Measurements from ENCODE around the gene NNMT. TPM values are rescaled to one million over a fixed set of nuclear protein-coding genes. Genes with fewer than 3 reads are reported as not detected.
"Not testable (repeated sequence)": the region's sequence is repeated elsewhere in the genome, so short reads cannot be mapped to it uniquely, and the experiment has no call there.

Gene NNMT
- total RNA-seq, 1 donor from 2014 or later = 72.9 TPM

DNA sequence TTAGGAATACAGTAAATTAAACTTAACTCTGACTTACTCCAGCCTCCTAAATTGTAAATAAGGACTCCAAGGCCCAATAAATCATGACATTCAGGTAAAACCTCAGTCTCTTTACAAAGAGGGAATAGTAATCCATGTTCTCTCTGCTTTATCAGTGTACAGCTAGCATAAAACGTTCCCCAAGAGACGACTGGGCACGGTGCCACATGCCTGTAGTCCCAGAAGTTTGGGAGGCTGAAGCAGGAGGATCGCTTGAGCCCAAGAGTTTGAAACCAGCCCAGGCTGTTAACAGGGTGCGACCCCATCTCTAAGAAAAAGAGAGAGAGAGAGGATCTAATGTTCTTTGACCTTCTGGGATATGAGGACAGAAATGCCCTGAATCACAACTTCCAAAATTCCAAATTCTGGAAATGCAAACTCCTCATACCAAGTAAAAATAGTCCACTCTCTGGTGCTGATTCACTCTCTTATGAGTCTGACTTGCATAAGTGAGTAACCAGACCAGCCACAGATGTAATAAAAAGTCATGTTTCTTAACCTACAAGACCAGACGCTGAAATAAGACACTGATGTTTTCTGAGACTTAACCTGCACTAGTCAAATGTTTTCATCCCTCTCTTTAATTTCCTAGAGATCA is 25.5 kb downstream of the NNMT start:
- no peak for DNase-seq (ENCODE audit: low spot score)
- intact Hi-C loops (cut with DNase I) = no loop called here

DNA sequence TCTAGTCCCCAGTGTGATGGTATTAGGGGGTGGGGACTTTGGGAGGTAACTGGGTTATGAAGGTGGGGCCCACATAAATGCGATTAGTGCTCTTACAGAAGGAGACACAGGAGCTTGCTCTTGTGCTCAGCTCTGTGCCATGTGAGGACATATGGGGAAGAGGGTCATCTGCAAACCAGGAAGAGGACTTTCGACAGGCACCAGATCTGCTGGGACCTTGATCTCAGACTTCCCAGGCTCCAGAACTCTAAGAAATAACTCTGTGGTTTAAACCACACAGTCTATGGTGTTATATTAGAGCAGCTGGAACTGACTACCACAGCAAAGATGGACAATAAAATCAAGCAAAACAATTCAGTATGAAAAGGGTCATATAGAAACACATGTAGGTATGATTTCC is 26.7 kb downstream of the NNMT start:
- no peak for DNase-seq (ENCODE audit: low spot score)
- intact Hi-C loops (cut with DNase I) = no loop called here

DNA sequence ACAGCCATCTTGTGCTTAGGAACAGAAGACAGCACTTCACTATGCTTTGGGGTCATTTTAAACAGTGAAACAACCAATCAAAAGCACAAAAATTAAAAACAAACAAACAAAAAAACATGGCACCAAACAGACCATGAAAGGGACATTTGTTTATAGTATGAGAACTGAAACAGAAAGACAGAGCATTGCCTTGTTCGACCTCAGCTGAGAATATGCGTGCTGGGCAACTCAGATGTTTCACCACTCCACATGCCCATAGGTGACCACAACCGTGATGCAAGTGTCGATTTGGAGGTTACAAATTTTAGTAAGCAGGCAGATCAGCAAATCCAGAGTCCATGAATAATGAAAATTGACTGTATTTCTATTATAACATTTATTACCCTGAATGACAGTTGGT is 30.0 kb downstream of the NNMT start:
- intact Hi-C loops (cut with DNase I) = no loop called here
- DNase-seq (ENCODE audit: low spot score) = no peak

DNA sequence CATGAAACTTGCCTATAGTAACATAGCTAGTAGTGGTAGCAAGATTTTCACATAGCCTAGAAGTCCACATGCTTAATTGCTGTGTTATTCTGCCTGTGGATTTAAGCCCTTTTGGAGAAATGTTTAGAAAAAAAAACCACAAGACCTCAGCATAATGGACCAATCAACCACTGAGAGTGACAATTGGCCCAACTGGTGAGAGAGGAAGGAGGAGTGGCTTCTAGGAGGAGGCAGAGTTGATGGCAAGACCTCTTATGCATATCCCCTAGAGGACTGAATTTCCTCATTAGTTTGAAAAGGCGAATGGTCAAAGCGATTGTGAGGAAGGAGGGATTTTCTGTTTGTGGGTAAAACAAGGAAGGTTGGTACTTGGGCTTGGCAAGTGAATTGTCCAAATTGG is 30.6 kb downstream of the NNMT start:
- intact Hi-C loops (cut with DNase I) = no loop called here
- DNase-seq (ENCODE audit: low spot score) = no peak

DNA sequence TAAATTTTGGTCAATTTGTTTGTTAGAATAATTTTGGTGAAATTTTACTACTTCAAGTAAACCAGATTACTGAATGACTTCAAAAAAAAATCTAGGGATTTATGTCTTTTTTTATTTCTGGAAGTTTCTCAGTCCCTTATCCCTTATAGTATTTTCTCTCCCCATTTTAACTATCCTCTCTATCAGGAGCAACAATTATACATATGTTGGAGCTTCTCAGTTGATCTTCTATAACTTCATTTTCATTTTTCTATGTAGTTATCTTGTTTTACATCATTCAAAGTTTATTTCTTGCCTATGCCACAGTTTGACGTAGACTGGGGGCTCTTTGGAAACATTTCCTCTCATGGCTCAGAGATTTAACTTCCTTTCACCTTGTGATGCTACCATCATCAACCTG is 34.2 kb downstream of the NNMT start:
- intact Hi-C loops (cut with DNase I) = no loop called here
- no peak for DNase-seq (ENCODE audit: low spot score)

DNA sequence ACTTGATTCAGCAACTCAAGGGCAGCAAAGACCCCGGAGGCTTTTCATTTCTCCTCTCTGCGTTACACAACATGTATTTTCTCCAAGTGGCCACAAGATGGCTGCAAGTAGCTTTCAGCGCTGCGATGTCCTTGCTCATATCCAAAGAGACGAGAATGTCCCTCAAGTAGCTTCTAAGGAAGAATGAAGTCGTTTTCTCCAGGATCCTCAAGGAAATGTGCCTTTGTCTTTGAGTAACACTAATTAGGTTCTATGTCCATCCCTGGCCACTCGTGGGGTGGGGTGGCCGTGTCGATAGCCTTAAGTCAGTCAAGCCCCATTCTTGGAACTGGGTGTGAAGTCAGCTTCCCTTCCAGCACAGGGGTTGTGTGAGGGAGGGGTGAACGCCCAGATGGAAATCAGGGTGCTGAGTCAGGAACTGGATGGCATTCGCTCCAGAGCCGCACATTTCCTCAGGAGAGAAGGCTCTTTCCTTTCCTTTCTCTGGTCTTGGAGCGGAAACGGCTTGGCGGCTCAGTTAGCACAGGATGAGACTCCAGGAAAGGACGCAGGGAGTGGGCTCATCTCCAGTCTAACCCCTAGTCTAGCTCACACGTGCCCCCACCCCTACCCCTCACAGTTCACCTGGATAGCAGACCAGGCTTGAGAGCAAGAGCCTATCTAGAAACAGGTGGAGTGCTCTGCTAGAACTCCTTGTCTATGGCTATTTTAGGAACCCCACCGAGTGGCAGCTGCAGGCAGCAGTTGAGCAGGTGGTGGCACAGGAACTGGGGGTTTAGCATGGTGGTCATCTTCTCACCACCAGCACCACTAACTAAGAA is 44.3 kb downstream of the NNMT start:
- DNase-seq (ENCODE audit: low spot score) = no peak
- intact Hi-C loops (cut with DNase I) = loop anchor here (5.0 kb wide), 2 partner anchors 58 to 422 kb away; no protein-coding TSS in a partner anchor

DNA sequence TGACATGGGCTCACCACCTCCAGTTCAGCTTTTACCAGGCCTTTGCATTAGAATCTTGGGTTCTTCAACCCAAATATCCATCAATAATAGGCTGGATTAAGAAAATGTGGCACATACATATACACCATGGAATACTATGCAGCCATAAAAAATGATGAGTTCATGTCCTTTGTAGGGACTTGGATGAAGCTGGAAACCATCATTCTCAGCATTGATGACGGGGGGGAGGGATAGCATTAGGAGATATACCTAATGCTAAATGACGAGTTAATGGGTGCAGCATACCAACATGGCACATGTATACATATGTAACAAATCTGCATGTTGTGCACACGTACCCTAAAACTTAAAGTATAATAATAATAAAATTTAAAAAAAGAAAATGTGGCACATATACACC is 45.5 kb downstream of the NNMT start:
- intact Hi-C loops (cut with DNase I) = loop anchor here (5.0 kb wide), 2 partner anchors 59 to 421 kb away; no protein-coding TSS in a partner anchor
- DNase-seq (ENCODE audit: low spot score) = not testable (repeated sequence)

DNA sequence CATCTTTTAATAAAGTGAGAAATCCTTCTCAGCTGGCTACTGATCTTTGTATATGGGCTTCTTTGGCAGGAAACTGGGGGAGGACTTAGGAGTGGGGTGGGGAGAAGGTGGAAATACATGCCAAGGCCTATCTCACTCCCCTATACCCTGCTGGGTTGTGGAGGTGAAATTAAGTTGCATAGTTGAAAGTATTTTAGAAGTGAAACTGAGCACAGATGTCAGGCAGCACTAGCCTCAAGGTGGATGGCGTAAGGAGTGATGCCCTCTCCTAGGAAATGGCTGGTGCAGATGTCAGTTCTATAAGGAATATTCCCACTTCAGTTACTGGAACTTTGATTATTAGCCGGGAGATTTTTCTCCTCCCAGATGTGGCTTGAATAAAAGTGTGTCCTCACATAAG is 46.3 kb downstream of the NNMT start:
- intact Hi-C loops (cut with DNase I) = loop anchor here (5.0 kb wide), 2 partner anchors 60 to 420 kb away; no protein-coding TSS in a partner anchor
- DNase-seq (ENCODE audit: low spot score) = no peak

DNA sequence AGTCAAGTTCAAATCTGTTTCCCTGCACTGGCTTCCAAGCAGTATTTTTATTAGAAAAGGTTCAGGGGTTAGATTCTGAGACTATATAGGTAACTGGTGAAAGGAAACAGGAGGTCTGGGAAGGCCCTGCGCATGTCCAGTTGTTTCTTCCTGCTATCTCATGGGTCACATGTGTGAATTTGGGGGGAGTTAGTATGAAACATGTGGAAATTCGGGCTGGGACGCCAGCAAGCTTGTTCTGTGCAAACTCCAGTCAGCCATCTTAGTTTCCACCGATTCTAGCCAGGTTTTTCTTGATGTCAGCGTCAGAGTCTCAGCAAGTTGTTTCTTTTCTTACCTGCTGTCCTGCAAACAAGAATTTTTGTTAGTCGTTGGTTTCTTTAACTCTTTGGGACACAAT is 46.8 kb downstream of the NNMT start:
- no peak for DNase-seq (ENCODE audit: low spot score)
- intact Hi-C loops (cut with DNase I) = loop anchor here (5.0 kb wide), 2 partner anchors 61 to 419 kb away; no protein-coding TSS in a partner anchor

DNA sequence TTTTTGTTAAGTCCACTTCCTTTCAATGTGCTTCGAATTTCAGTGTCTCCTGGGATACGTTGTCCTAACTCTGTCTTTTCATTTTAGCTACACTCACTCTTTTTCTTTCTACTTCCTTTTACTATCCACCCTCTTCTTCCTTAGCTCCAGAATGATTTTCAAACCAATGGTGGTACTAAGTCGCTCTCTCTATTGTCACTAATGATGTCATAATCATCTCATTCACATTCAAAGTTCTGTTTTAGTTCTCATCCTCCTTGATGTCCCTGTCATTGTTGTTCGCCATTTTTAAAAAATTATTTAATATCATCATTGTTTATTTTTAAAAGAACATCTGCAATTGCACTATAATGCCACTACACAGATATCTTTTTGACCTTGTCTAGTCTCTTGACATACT is 47.3 kb downstream of the NNMT start:
- intact Hi-C loops (cut with DNase I) = loop anchor here (5.0 kb wide), 2 partner anchors 61 to 419 kb away; no protein-coding TSS in a partner anchor
- DNase-seq (ENCODE audit: low spot score) = no peak

DNA sequence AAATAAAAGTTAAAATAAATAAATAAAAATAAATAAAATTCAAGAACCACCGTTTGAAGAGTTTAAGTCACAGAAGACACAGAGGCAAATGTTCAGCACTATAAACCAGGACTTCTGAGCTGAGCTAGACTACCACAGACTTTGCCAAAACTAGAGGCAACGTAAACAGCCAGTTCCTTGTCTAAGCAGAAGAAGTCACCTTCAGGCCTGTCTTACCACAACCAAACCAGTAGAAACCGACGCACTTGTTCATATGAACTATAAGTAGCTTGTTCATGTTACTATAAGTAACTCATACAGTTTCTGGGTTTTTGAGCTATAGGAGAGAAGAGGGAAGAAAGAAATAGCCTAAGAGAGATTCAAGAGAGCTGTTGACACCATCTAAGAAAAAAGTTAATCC is 48.3 kb downstream of the NNMT start:
- no peak for DNase-seq (ENCODE audit: low spot score)
- intact Hi-C loops (cut with DNase I) = loop anchor here (5.0 kb wide), 2 partner anchors 62 to 418 kb away; no protein-coding TSS in a partner anchor

DNA sequence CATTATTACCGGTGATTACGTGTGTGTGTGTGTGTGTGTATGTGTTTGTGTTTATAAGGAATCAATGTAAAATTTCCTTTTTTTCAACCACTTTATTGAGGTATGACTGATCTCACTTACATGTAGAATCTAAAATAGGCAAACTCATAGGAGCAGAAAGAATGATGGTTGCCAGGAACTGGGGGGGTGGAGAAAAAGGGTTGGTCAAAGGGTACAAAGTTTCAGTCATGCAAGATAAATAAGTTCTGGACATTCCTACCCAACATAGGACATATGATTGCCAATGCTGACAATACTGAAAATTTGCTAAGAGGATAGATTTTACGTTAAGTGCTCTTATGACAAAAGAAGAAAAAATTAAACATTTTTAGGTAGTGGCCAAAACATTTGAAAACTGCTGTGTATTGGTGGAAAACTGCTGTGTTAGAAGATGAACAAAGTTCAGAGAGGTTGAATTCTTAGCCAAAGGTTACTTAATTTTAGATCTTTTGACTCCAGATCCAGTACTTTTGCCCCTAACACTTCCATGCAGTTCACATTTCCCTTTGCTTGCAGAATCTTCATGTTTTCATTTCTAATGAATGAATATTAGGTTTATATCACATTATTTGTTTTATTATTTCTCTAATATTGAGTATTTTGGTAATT is 49.5 kb downstream of the NNMT start:
- no peak for DNase-seq (ENCODE audit: low spot score)
- intact Hi-C loops (cut with DNase I) = loop anchor here (5.0 kb wide), 1 partner anchor 57 kb away; the partner anchor contains the start of genes C11orf71 and RBM7

DNA sequence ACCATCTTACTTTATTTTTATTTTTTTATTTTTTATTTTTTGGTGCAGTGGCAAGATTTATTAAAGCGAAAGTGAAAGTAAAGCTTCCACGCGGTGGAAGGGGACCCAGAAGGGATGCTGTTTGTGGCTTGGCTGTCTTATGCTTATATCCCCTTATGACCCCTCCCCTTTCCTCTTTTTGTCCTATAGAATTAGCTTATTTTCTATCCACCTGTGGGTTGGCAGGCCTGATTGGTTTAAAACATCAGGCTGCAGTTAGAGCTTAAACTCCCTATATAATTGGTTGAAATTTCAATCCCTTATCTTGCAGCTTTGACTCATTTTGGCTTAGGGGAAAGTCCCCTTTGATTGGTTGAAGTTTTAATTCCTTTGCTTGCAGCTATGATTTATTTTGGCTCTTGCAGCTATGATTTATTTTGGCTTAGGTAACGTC is 50.5 kb downstream of the NNMT start:
- no peak for DNase-seq (ENCODE audit: low spot score)
- intact Hi-C loops (cut with DNase I) = loop anchor here (5.0 kb wide), 1 partner anchor 56 kb away; the partner anchor contains the start of genes C11orf71 and RBM7

DNA sequence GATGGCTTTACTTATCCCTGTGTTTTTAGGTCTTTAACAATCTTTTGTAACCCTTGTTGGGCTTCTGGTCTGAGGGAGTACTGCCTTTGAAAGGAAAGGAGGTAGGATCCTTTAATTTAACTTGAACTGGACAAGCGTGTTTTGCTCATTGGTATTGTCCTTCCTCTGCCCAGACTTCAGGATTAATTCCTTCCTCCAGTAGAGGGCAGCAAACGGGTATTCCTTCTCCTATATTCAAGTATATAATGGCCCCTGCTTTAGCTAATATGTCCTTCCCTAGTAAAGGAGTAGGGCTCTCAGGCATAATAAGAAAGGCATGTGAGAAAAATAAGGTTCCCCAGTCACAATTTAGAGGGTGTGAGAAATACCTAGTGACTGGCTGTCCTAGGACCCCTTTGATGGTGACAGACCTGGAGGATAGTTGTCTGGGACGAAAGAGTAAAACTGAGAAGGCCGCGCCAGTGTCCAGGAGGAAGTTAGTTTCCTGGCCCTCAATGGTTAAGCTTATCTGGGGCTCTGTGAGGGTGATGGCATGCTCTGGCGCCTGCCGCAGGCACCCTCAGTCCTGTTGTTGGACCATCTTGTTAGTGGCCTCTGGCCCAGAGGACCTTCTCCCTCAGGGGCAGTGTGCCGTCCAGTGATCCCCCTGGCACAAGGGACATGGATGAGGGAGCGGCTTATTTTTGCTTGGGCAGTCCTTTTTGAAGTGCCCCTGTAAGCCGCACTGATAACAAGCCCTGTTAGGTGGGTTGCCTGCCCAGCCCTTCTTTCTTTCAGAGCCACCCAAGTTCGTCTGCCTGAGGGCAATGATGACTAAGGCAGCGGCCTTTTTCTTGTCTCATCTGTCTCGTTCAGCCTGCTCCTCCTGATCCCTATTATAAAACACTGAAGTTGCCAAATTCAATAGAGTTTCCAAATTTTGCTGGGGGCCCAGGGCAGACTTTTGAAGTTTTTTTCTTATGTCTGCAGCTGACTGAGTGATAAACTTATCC is 52.3 kb downstream of the NNMT start:
- no peak for DNase-seq (ENCODE audit: low spot score)
- intact Hi-C loops (cut with DNase I) = loop anchor here (5.0 kb wide), 1 partner anchor 54 kb away; the partner anchor contains the start of genes C11orf71 and RBM7

DNA sequence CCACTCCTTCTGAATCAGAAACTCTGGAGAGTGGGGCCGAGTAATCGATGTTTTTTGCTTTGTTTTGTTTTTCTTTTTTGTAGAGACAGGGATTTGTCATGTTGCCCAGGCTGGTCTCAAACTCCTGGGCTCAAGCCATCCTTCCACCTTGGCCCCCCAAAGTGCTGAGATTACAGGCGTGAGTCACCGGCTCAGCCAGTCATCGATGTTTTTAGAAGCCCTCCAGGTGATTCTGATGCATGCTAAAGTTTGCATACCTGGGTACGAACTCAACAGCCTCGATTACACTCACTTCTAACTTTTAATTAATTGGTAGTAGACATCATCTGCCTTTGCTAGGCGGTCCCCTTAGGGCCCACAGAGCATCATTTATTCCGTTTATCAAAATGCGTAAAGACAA is 53.8 kb downstream of the NNMT start:
- no peak for DNase-seq (ENCODE audit: low spot score)
- intact Hi-C loops (cut with DNase I) = no loop called here

DNA sequence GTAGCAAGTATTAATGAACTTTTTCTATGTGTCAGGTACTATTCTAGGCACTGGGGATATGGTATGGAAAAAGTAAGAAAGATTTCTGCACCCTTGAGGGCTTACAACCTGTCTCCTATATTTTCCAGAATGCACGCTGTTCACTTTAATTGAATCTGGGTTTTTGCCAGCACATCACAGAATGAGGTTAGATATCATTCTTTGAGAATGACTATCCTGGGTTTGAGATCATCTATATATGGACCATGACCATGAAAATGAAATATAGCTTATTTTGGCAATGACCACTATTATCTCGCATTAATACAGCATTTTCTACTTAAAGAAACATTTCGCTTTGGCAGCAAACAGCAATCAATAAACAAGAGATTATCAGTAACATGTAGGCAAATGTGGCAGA is 57.2 kb downstream of the NNMT start:
- no peak for DNase-seq (ENCODE audit: low spot score)
- intact Hi-C loops (cut with DNase I) = no loop called here

DNA sequence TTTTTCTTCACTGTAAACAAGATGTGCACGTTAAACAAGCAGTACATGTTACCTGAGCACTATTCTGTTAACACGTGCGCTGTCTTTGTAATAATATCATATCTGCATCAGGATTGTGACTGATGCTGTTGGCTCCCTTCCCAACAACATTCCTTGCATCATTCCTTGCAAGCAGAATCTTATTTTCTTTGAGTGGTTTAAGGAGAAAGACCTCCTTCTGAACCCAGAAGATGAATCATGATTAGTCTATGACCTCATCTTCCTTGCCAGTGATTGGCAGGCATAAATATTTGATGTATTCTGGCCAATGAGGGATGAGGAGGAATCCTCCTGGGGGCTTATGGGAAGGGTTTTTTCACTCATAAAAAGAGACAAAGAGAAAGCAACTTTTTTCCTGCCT is 57.9 kb downstream of the NNMT start:
- intact Hi-C loops (cut with DNase I) = no loop called here

DNA sequence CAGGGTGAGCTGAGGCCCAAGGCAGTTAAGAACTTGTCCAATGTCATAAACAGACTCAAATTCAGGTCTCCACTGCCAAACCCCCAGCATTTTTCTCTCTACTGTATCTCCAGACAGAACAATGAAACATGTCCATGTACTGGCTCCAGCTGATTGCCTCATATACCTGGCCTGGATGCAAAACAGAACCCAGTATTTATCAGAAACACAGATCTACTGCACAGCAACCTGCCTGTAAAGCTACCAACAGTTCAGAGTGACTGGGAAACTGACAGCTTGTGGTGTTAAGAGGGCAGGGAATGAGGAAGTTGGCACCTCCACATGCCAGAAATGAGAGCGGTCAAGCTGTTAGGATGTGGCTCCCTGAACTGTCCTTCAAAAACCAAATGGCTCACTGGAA is 62.5 kb downstream of the NNMT start:
- no peak for DNase-seq (ENCODE audit: low spot score)
- intact Hi-C loops (cut with DNase I) = no loop called here

More for the DNA sequence above, 57.9 kb downstream of the NNMT start:
- no peak for DNase-seq (ENCODE audit: low spot score)

DNA sequence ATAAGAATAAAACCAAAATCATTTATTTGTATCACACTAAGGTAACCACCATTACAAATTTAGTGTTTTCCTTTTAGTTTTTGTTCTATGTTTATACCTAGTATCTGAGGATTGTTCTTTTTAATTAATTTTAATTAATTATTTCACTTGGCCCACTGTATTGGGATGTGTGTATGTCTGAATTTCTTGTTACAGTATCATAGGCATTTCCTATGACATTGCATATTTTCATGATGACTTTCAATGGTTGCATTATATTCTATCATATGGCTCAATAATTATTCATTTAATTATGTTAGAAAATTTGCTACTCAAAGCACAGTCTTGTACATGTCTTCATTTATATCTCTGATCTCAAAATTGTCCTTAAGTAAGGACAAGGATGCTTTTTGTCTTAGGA is 63.1 kb downstream of the NNMT start:
- intact Hi-C loops (cut with DNase I) = no loop called here

More for the DNA sequence above, 63.1 kb downstream of the NNMT start:
- no peak for DNase-seq (ENCODE audit: low spot score)

Data from cardiac septum (tissue), 1 donor.